ENCODE measurements around the gene GLRX3.

The GLRX3 gene

GRCh38 chr10:130189608-130190054, 53.4 kb downstream of the GLRX3 start:
- Histone ChIP-seq H3K4me3 (ENCODE audit: low read depth, low read length, poor library complexity, severe bottlenecking) (no peak overlapping the region), H3K4me1 (ENCODE audit: insufficient read depth, low read length, severe bottlenecking) (no peaks in the 10 kb centered on the region), H4K20me1 (ENCODE audit: insufficient read depth, low read length) (no peaks in the 10 kb centered on the region)

GRCh38 chr10:130190055-130190736, 54.0 kb downstream of the GLRX3 start:
- Histone ChIP-seq H3K27ac (ENCODE audit: low read depth, low read length, poor library complexity, severe bottlenecking) (no peak overlapping the region), H3F3A (ENCODE audit: insufficient read depth, low read length) (no peaks in the 10 kb centered on the region), H3K4me1 (ENCODE audit: insufficient read depth, low read length, severe bottlenecking) (no peaks in the 10 kb centered on the region), H3K4me3 (ENCODE audit: low read depth, low read length, poor library complexity, severe bottlenecking) (peak overlapping the region; percentile 49), H2AFZ (ENCODE audit: low read length) (no peak overlapping the region), H3K4me2 (ENCODE audit: low read length) (peak overlapping the region; percentile 58), H3K9me3 (ENCODE audit: low read length) (no peaks in the 10 kb centered on the region), H4K20me1 (ENCODE audit: insufficient read depth, low read length) (no peaks in the 10 kb centered on the region), H3K9me2 (ENCODE audit: low read depth, low read length) (no peaks in the 10 kb centered on the region), H3K9ac (ENCODE audit: low read length) (peak overlapping the region; percentile 10; the same call in 1 of the 2 replicates), H3K27me3 (ENCODE audit: insufficient read depth, low read length) (no peaks in the 10 kb centered on the region), H3K36me3 (ENCODE audit: insufficient read depth, low read length) (peaks cover 7% of the 10 kb centered on the region; the same call in 1 of the 2 replicates), H3K79me2 (ENCODE audit: insufficient read depth, low read length) (no peaks in the 10 kb centered on the region)
- TF ChIP-seq EZH2 (IDR thresholded peaks at IDR 0.05; ENCODE audit: borderline replicate concordance, low read length) = no peak
- TF ChIP-seq CTCF (IDR thresholded peaks at IDR 0.05; ENCODE audit: low read length) = peak; percentile 98

More at GRCh38 chr10:130189608-130190054, 53.4 kb downstream of the GLRX3 start:
- TF ChIP-seq EZH2 (IDR thresholded peaks at IDR 0.05; ENCODE audit: borderline replicate concordance, low read length) (no peak), CTCF (IDR thresholded peaks at IDR 0.05; ENCODE audit: low read length) (no peak)
- H2AFZ ChIP-seq (ENCODE audit: low read length) = no peak overlapping the region
- H3K79me2 ChIP-seq (ENCODE audit: insufficient read depth, low read length) = no peaks in the 10 kb centered on the region
- no peaks in the 10 kb centered on the region for H3F3A ChIP-seq (ENCODE audit: insufficient read depth, low read length)
- no peaks in the 10 kb centered on the region for H3K27me3 ChIP-seq (ENCODE audit: insufficient read depth, low read length)
- no peaks in the 10 kb centered on the region for H3K9me3 ChIP-seq (ENCODE audit: low read length)
- no peaks in the 10 kb centered on the region for H3K9me2 ChIP-seq (ENCODE audit: low read depth, low read length)
- peak overlapping the region; percentile 58; the same call in 1 of the 2 replicates for H3K4me2 ChIP-seq (ENCODE audit: low read length)
- no peak overlapping the region for H3K27ac ChIP-seq (ENCODE audit: low read depth, low read length, poor library complexity, severe bottlenecking)
- peaks cover 7% of the 10 kb centered on the region; the same call in 1 of the 2 replicates for H3K36me3 ChIP-seq (ENCODE audit: insufficient read depth, low read length)
- H3K9ac ChIP-seq (ENCODE audit: low read length) = no peak overlapping the region

GRCh38 chr10:130190737-130191115, 54.5 kb downstream of the GLRX3 start:
- no peak for TF ChIP-seq CTCF (IDR thresholded peaks at IDR 0.05; ENCODE audit: low read length)
- TF ChIP-seq EZH2 (IDR thresholded peaks at IDR 0.05; ENCODE audit: borderline replicate concordance, low read length) = no peak
- no peak overlapping the region; the same call in 1 of the 2 replicates for H3K9ac ChIP-seq (ENCODE audit: low read length)

More at GRCh38 chr10:130190737-130191115, 54.5 kb downstream of the GLRX3 start:
- H3F3A ChIP-seq (ENCODE audit: insufficient read depth, low read length) = no peaks in the 10 kb centered on the region
- H3K4me1 ChIP-seq (ENCODE audit: insufficient read depth, low read length, severe bottlenecking) = no peaks in the 10 kb centered on the region
- no peaks in the 10 kb centered on the region for H3K9me2 ChIP-seq (ENCODE audit: low read depth, low read length)
- peak overlapping the region; percentile 58 for H3K4me2 ChIP-seq (ENCODE audit: low read length)
- H3K36me3 ChIP-seq (ENCODE audit: insufficient read depth, low read length) = peaks cover 2% of the 10 kb centered on the region; the same call in 1 of the 2 replicates
- H3K27me3 ChIP-seq (ENCODE audit: insufficient read depth, low read length) = no peaks in the 10 kb centered on the region
- no peak overlapping the region for H3K27ac ChIP-seq (ENCODE audit: low read depth, low read length, poor library complexity, severe bottlenecking)
- H4K20me1 ChIP-seq (ENCODE audit: insufficient read depth, low read length) = no peaks in the 10 kb centered on the region
- H3K79me2 ChIP-seq (ENCODE audit: insufficient read depth, low read length) = no peaks in the 10 kb centered on the region
- H3K4me3 ChIP-seq (ENCODE audit: low read depth, low read length, poor library complexity, severe bottlenecking) = peak overlapping the region; percentile 49
- H3K9me3 ChIP-seq (ENCODE audit: low read length) = no peaks in the 10 kb centered on the region
- no peak overlapping the region for H2AFZ ChIP-seq (ENCODE audit: low read length)

All from OCI-LY1 (cell line).